ENCODE measurements around the gene TLR6.

DNA sequence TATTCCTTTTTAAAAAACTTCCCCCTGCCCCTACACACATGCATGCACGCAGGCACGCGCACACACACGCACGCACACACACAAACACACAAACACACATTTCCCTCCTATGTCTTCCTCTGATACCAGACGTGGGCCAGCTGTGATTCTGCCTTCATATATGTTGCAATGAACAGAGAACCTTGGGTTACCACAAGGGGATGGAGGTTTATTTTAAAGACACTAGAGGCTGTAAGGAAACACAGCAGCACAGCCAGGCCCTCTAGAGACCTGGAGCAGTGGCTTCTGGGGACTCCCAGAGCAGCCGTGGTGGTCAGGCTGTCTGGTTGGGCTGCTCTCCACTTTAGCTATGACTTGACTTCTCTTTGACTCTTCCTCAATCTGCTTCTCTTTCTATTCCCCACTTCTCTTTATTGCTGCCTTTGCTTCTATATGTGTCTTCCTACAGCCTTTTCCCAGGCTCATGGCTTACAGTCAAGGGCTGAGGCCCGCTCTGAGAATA lies 70.7 kb downstream of the TLR6 start:
- TF ChIP-seq, protein P1, sequence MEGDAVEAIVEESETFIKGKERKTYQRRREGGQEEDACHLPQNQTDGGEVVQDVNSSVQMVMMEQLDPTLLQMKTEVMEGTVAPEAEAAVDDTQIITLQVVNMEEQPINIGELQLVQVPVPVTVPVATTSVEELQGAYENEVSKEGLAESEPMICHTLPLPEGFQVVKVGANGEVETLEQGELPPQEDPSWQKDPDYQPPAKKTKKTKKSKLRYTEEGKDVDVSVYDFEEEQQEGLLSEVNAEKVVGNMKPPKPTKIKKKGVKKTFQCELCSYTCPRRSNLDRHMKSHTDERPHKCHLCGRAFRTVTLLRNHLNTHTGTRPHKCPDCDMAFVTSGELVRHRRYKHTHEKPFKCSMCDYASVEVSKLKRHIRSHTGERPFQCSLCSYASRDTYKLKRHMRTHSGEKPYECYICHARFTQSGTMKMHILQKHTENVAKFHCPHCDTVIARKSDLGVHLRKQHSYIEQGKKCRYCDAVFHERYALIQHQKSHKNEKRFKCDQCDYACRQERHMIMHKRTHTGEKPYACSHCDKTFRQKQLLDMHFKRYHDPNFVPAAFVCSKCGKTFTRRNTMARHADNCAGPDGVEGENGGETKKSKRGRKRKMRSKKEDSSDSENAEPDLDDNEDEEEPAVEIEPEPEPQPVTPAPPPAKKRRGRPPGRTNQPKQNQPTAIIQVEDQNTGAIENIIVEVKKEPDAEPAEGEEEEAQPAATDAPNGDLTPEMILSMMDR (IDR thresholded peaks at IDR 0.05): no peak
- no peak for TF ChIP-seq POLR2A (IDR thresholded peaks at IDR 0.05)

All from testis (tissue), 2 donors.